ENCODE measurements around the gene GLI2. TPM values are rescaled to one million over a fixed set of nuclear protein-coding genes. Genes with fewer than 3 reads are reported as not detected.

Gene GLI2
- total and polyA plus RNA-seq, 12 donors: 0.37 to 1.7 (median 1.0) TPM

DNA sequence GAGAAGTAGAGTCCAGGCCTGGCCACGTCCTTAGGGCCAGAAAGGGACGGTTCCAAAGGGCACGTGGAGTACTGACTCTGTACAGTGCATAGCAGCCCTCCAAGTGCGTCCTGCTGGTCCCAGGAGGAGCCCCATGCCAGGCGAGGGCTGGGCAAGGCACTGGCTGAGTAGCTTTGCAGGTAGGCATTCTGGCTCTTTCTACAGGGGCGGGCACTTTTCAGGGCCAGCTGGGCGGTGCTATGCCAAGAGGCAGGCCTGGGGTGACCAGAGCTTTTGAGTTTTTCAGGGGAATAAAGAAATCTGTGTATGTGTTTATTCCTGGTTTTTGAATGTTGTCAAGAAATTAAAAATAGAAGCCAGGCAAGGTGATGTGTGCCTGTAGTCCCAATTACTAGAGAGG is 15.4 kb upstream of the GLI2 start:
- WGBS, 2 donors: 83 to 89% methylated on average over 7 of the region's 7 CpGs
- no peak for ATAC-seq
- no peak for DNase-seq

DNA sequence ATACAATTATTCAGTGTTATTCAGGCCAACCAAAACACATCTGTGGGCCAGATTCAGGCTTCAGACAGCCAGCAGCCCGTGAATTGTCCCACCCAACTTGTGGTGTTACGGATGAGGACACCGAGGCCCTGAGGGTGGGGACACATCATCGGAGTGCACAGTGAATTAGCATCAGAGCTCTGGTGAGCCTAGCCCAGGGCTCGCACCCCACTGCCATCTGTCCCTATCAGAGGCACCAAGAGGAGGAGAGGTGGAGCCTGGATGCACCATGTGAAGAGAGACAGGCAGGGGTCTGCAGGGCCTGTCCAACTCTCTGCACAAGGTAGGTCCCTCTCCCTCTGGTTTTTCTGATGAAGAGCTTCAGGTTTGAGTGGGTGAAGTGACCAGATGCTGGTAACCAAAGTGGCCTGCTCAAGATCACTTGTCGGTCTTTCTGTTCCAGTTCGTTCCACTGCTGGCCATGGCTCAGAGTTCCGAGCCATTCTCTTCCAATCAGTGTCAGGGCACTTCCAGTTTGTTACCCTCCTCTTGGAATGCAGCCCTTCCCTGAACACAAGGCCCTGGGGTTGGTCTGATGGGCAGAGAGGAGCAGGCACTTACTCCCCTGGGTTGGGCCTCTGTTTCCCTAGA is 14.8 kb upstream of the GLI2 start:
- Histone ChIP-seq H3K27ac (no peak overlapping the region), H3K9me3 (peaks cover 0 to 12% (median 0%) of the 10 kb centered on the region in 11 donors), H3K36me3 (no peaks in the 10 kb centered on the region), H3K4me1 (peaks cover 2 to 24% (median 13%) of the 10 kb centered on the region in 9 donors), H3K4me3 (no peak overlapping the region), H3K27me3 (peaks cover 0 to 7% (median 0%) of the 10 kb centered on the region in 7 donors)
- intact Hi-C loops (cut with DNase I): no loop called here
- TF ChIP-seq, protein P1, sequence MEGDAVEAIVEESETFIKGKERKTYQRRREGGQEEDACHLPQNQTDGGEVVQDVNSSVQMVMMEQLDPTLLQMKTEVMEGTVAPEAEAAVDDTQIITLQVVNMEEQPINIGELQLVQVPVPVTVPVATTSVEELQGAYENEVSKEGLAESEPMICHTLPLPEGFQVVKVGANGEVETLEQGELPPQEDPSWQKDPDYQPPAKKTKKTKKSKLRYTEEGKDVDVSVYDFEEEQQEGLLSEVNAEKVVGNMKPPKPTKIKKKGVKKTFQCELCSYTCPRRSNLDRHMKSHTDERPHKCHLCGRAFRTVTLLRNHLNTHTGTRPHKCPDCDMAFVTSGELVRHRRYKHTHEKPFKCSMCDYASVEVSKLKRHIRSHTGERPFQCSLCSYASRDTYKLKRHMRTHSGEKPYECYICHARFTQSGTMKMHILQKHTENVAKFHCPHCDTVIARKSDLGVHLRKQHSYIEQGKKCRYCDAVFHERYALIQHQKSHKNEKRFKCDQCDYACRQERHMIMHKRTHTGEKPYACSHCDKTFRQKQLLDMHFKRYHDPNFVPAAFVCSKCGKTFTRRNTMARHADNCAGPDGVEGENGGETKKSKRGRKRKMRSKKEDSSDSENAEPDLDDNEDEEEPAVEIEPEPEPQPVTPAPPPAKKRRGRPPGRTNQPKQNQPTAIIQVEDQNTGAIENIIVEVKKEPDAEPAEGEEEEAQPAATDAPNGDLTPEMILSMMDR (IDR thresholded peaks at IDR 0.05): no peak
- DNase-seq: no peak
- ATAC-seq: peak in 3 of 8 donors; percentile 22 to 35 (median 24)
- 86 to 87% methylated on average over 8 of the region's 8 CpGs for WGBS, 2 donors

More for the DNA sequence above, 15.4 kb upstream of the GLI2 start:
- Histone ChIP-seq H3K4me1 (peaks cover 2 to 24% (median 13%) of the 10 kb centered on the region in 9 donors), H3K27me3 (peaks cover 0 to 7% (median 0%) of the 10 kb centered on the region in 7 donors), H3K27ac (no peak overlapping the region), H3K9me3 (peaks cover 0 to 7% (median 0%) of the 10 kb centered on the region in 11 donors), H3K4me3 (no peak overlapping the region), H3K36me3 (no peaks in the 10 kb centered on the region)
- intact Hi-C loops (cut with DNase I): no loop called here
- TF ChIP-seq, protein P1 (IDR thresholded peaks at IDR 0.05): no peak

DNA sequence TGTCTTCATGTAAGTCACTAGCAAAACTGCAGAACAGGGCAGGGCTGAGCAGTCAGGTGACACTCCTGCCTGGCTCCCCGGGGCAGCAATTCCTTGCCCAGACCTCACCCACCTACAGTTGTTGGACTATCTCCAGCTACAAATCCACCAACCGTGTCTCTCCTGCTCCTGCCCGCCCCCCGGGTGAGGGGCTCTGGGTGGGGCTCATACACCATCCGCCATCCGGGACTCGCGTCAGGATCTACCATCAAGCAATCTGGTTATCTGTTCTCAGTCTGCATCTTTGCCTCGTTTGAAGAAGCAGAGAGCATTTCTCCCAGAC is 13.5 kb upstream of the GLI2 start:
- Histone ChIP-seq H3K4me1 (peaks cover 2 to 24% (median 13%) of the 10 kb centered on the region in 9 donors), H3K36me3 (no peaks in the 10 kb centered on the region), H3K4me3 (no peak overlapping the region), H3K9me3 (peaks cover 0 to 25% (median 7%) of the 10 kb centered on the region in 11 donors), H3K27ac (peak overlapping the region in 2 of 10 donors; percentile 13 to 30), H3K27me3 (peaks cover 0 to 7% (median 0%) of the 10 kb centered on the region in 7 donors)
- ATAC-seq (peak in 4 of 8 donors; percentile 3 to 32 (median 12)), DNase-seq (no peak)
- TF ChIP-seq, protein P1 (IDR thresholded peaks at IDR 0.05): no peak
- intact Hi-C loops (cut with DNase I): no loop called here
- WGBS, 2 donors: 42 to 52% methylated on average over 9 of the region's 9 CpGs

DNA sequence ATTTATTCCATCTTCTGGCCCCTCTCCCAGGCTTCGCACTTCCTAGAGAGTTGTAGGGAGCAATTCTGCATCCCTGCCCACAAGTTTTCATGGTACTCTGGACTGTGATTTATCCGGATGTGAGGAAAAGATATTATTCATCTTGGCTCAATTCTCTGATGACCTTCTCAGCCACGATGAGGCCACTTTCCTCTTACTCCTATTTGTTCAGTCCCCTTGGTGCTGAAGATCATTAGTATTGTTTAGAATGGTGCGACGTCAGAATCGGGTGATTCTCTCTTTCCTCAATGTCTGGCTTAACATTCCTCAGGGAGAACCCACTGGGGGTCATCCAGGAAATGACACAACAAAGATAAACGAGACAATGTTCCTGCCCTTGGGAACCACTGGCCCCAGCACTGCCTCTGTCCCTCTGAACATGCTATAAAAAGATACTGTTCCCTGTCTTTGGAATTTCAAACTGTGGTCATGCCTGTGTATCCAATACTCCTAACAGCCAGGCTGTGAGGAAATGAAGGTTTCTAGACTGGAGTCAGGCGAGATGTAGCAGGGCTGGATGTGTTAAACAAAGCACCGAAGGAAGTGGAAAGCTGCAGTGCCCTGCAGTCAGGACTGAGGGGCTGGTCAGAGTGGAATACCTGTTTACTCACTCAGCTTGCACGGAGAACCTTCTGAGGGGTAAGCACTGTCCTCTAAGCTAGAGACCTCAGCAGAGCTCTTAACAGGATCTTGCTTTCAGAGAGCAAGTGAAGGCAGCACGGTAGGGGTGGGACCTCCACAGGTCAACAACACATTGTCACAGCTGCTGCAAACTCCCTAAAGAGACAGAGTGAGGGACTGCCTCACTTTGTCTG is 12.9 kb upstream of the GLI2 start:
- H3K9me3 ChIP-seq: peaks cover 0 to 27% (median 7%) of the 10 kb centered on the region in 11 donors
- H3K4me3 ChIP-seq: no peak overlapping the region
- peak in 1 of 2 donors; percentile 32 for DNase-seq
- peaks cover 2 to 24% (median 13%) of the 10 kb centered on the region in 9 donors for H3K4me1 ChIP-seq
- peak overlapping the region in 4 of 10 donors; percentile 13 to 30 (median 15) for H3K27ac ChIP-seq
- ATAC-seq: peak; percentile 61 to 80 (median 70)
- WGBS, 2 donors: 24 to 27% methylated on average over 11 of the region's 11 CpGs
- H3K36me3 ChIP-seq: no peaks in the 10 kb centered on the region
- TF ChIP-seq, protein P1 (IDR thresholded peaks at IDR 0.05): no peak
- intact Hi-C loops (cut with DNase I): no loop called here
- peaks cover 0 to 7% (median 0%) of the 10 kb centered on the region in 7 donors for H3K27me3 ChIP-seq

All from heart right ventricle (tissue), 16 donors.